Measurements from ENCODE around the gene PAPSS2.
A peak's percentile ranks its signal among the peaks of the same experiment; 100 is the strongest.

The PAPSS2 gene

DNA sequence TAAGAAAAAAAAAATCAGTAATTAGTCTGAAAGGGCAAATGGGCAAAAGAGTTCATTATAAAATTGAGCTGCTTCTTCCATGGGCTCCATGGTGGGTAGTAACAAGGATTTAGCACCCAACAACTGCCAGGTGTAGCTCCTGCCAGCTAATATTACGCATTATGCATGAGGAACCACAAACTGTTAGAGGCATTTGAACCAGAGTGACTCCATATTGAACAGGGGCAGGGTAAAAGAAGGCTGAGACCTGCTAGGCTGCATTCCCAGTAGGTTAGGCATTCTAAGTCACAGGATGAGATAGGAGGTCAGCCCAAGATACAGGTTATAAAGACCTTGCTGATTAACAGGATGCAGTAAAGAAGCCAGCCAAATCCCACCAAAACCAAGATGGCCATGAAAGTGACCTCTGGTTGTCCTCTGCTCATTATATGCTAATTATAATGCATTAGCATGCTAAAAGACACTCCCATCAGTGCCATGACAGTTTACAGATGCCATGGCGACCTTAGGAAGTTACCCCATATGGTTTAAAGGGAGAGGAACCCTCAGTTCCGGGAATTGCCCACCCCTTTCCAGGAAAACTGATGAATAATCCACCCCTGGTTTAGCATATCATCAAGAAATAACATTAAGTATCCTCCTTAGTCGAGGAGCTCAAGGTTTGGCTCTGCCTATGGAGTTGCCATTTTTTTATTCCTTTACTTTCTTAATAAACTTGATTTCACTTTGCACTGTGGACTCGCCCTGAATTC, 8.7 kb upstream of the PAPSS2 start:
- in situ Hi-C loops (cut with MboI; ENCODE audit: low pct_unique_long_range_greater_than_20kb, low sequenced_read_pairs, unreplicated experiment) = loop anchor here (25.0 kb wide), 1 partner anchor 911 kb away; no protein-coding TSS in a partner anchor
- TF ChIP-seq, protein P1, sequence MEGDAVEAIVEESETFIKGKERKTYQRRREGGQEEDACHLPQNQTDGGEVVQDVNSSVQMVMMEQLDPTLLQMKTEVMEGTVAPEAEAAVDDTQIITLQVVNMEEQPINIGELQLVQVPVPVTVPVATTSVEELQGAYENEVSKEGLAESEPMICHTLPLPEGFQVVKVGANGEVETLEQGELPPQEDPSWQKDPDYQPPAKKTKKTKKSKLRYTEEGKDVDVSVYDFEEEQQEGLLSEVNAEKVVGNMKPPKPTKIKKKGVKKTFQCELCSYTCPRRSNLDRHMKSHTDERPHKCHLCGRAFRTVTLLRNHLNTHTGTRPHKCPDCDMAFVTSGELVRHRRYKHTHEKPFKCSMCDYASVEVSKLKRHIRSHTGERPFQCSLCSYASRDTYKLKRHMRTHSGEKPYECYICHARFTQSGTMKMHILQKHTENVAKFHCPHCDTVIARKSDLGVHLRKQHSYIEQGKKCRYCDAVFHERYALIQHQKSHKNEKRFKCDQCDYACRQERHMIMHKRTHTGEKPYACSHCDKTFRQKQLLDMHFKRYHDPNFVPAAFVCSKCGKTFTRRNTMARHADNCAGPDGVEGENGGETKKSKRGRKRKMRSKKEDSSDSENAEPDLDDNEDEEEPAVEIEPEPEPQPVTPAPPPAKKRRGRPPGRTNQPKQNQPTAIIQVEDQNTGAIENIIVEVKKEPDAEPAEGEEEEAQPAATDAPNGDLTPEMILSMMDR (IDR thresholded peaks at IDR 0.05; ENCODE audit: extremely low read depth, insufficient read depth, missing control alignments) = no peak

DNA sequence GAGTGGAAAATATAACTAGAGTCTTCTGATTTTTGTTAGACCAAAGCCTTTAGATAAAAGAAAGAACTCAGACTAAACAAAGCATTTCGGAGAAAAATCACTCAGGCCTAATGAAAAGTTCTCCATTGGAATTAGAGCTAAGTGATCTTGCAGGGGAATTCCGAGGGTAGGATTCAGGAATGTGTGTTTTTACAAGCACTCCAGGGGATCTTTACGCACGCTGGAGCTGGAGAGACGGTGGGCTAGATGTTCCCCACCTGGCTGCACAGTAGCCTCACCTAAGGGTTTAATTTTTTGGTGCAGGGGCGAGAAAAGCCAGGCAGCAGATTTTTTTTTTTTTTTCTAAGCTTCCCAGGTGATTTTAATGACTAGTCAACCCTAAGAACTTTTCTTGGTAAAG, 7.9 kb upstream of the PAPSS2 start:
- TF ChIP-seq, protein P1 (IDR thresholded peaks at IDR 0.05; ENCODE audit: extremely low read depth, insufficient read depth, missing control alignments) = no peak
- DNase-seq (ENCODE audit: low spot score) = no peak
- in situ Hi-C loops (cut with MboI; ENCODE audit: low pct_unique_long_range_greater_than_20kb, low sequenced_read_pairs, unreplicated experiment) = loop anchor here (25.0 kb wide), 1 partner anchor 910 kb away; no protein-coding TSS in a partner anchor

More for the DNA sequence above, 8.7 kb upstream of the PAPSS2 start:
- DNase-seq (ENCODE audit: low spot score) = no peak

DNA sequence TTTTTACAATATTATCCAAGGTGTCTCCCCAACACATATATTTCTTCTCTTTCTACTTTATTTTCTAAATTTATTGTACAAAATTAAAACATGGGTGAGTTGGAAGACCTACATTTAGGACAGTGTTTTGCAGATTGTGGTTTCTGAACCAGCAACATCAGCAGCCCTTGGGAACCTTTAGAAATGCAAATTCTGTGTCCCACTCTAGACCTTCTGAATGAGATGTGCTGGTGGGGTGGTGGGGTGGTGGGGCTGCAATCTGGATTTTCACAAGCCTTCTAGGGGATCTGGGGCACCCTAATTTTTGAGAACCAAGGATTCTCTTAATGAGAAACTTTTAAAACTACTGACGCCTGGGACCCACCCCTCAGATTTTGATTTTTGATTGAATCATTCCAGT, 7.4 kb upstream of the PAPSS2 start:
- DNase-seq (ENCODE audit: low spot score) = no peak
- TF ChIP-seq, protein P1 (IDR thresholded peaks at IDR 0.05; ENCODE audit: extremely low read depth, insufficient read depth, missing control alignments) = no peak
- in situ Hi-C loops (cut with MboI; ENCODE audit: low pct_unique_long_range_greater_than_20kb, low sequenced_read_pairs, unreplicated experiment) = loop anchor here (25.0 kb wide), 1 partner anchor 910 kb away; no protein-coding TSS in a partner anchor

DNA sequence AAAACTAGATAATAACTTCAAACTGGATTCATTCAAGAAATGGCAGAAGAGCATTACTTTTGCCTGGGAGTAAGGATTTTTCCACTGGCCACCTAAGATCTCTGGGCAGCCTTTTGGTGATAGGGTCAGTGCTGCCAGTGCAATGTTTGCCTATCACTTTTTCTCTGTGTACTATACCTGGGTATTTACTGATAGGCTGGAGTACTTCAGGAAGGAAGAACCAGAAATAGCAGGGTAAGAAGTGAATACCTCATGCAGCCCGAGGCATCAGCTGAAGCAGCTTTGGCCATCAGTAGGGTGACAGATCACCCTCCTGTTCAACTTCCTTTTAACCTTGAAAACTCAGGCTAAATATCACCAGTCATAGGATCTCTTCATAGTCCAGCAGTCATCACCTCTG, 5.5 kb upstream of the PAPSS2 start:
- TF ChIP-seq, protein P1 (IDR thresholded peaks at IDR 0.05; ENCODE audit: extremely low read depth, insufficient read depth, missing control alignments) = no peak
- in situ Hi-C loops (cut with MboI; ENCODE audit: low pct_unique_long_range_greater_than_20kb, low sequenced_read_pairs, unreplicated experiment) = loop anchor here (25.0 kb wide), 1 partner anchor 908 kb away; no protein-coding TSS in a partner anchor
- no peak for DNase-seq (ENCODE audit: low spot score)

DNA sequence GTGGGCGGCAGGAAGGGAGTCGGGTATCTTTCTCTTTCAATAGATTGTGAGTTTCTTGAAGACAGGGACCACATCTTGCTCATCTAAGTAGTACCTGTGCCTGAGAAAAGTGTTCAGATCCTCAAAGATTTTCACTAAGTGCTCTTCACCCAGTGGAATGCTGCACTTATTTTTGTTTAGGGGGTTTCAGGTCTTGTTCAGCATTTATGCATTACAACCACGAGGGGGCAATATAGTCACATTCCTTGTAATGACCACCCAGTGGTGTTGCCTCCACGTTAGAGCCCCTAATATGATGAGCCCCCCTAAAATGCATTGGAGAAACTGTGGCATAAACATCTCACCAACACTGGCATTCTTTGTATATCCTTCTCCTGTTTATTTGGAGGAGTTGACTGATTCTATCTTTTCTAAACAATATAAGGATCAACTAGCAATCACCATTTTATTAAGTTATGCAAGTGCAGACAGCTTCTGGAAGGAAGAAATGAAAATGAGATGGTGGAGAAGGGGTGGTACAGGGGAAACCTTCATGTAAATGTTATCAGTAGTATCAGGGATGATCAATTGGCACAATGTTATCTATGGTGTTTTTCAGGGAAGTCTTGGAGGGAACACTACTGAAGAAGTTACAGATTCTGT, 3.1 kb upstream of the PAPSS2 start:
- TF ChIP-seq, protein P1 (IDR thresholded peaks at IDR 0.05; ENCODE audit: extremely low read depth, insufficient read depth, missing control alignments) = peak; percentile 76
- in situ Hi-C loops (cut with MboI; ENCODE audit: low pct_unique_long_range_greater_than_20kb, low sequenced_read_pairs, unreplicated experiment) = loop anchor here (25.0 kb wide), 1 partner anchor 906 kb away; no protein-coding TSS in a partner anchor
- peak; percentile 77 for DNase-seq (ENCODE audit: low spot score)

DNA sequence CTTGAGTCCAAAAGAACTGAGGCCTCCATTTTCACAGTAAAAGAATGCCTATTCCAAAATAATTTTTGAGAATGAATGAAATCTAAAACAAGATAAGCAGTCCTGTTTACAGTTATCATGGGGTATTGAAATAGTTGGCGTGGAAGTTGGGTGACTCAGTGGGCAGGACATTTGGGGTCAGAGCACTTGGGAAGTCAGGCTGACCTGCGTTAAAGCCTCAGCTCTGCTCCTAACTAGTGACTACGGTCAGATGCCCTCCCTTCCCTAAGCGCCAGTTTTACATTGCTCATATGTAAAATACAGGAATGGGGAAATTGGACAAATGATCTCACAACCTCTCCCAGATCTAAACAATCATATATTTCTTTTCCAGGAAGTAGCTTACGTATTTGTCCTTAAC, 2.3 kb upstream of the PAPSS2 start:
- DNase-seq (ENCODE audit: low spot score) = no peak
- in situ Hi-C loops (cut with MboI; ENCODE audit: low pct_unique_long_range_greater_than_20kb, low sequenced_read_pairs, unreplicated experiment) = loop anchor here (25.0 kb wide), 1 partner anchor 905 kb away; no protein-coding TSS in a partner anchor
- TF ChIP-seq, protein P1 (IDR thresholded peaks at IDR 0.05; ENCODE audit: extremely low read depth, insufficient read depth, missing control alignments) = no peak

Measured in GM13977 (cell line).